G401 (cell line): ENCODE data around the gene HTRA1. TPM values are rescaled to one million over a fixed set of nuclear protein-coding genes. Genes with fewer than 3 reads are reported as not detected.

ENCODE experiments used
- DNase-seq: peaks from one replicate; pipeline ENCODE4 v3.0.0-alpha.2; 2015; ENCODE audit warnings: low spot score
- in situ Hi-C: cut with HindIII; loops from 2 replicates; pipeline ENCODE4 v1.10.0; 2016; ENCODE audit warnings: low sequenced_read_pairs, mixed read lengths
- total RNA-seq: library from RNA; depleted of rRNA; stranded (reverse); fragments of >200 nt; shearing (Covaris generic); gene quantifications from 2 replicates; pipeline ENCODE4 v1.2.3, GENCODE V29; 2014

The HTRA1 gene
- total RNA-seq, 1 experiment from 2014 or later, result 4.5 TPM

DNA sequence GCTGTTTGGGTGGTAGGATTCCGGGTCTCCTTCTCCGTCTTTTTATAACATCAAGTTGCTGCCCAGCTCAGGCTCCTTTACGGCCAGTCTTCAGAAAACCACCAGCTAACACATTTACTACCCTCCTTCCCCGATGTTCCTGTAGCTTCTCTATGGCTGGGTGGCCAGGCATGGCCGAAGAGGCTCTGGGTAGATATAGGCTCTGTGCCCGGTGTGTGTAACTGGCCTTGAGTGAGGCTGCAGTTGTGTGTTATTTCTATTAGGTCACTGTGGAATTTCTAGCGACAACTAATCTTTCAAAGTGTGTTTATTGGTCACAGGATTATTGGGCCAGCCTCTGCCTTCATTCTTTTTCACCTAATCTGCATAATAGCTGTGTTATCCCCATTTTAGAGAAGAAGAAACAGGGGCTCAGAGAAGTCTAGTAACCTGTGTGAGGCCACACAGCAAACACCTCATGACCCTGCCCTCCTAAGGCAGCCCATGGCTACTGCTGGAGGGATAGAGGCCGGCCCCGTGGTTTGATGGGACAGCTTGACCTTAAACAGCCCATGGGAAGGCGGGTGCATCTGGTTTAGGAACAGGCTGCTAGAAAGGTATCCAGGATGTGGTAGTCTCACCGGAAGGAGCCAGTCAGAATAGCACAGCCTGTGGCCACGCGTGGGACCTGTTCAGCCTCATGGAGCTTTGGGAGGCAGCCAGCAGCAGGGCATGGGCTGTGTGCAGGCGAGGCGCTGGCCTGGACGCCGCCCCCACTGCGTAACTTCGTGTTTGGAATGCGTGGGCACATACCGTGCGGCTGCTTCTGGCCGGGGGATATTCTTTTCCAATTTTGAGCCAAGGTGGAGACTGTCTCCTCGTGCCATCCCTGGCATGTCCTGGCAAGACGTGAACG, 29.7 kb downstream of the HTRA1 start:
- no peak for DNase-seq
- in situ Hi-C loops, result no loop called here

DNA sequence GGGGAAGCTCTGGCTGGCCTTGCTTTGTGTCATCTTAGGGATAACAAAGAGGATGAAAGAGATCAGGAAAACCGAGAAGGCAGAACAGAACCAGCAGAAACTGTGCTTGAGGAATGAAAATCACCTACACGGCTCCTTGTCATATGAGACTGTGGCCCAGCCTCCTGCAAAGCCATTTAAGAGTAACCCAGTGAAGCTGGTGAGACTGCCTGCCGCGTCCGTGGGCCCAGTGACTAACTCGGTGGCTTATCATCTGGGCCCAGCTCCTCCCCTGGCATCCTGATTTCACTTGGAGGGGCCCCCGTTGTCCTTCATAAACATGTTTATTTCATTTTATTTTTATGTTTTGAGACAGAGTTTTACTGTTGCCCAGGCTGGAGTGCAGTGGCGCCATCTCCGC, 30.7 kb downstream of the HTRA1 start:
- no peak for DNase-seq
- in situ Hi-C loops, result no loop called here

DNA sequence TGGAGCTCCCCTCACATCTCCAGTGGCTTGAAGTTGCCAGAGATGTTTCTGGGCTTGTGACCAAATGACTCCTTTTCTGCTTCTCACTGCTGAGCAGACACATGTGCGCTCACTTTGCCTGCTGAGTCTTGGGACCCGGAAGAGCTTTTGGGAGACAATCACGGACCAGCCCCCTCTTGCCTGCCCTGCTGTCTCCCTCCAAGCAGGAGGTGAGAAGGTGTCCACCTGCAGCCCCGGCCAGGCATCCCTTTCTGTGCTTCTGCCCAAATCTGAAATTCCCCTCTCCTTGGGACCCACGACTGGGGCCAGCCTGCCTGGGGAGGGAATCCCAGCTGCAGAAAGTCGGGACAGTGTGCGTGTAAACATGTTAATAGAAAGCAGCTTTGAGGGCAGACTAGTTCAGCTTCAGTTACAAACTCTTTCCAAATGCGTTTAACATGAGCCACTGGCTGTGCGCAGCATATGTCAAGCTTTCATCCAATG, 31.7 kb downstream of the HTRA1 start:
- in situ Hi-C loops, result no loop called here
- DNase-seq, result no peak

DNA sequence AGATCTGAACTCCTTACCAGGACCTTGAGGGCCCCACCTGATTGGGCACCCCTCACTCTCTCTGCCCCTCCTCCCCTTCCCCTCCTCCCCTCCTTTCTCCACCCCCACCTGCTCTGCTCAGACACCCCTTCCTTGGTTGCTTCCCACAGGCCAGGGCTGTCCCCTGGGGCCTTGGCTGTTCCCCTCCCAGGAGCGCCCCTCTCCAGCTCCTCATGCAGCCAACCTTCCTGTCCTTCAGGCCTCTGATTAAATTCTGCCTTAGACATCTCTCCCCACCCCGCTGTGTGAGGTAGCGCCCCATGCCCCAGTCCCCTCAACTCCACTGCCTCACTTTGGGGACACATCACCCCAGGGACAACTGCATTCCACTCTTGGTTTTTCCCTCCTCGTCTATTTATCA, 32.4 kb downstream of the HTRA1 start:
- in situ Hi-C loops, result no loop called here
- no peak for DNase-seq

DNA sequence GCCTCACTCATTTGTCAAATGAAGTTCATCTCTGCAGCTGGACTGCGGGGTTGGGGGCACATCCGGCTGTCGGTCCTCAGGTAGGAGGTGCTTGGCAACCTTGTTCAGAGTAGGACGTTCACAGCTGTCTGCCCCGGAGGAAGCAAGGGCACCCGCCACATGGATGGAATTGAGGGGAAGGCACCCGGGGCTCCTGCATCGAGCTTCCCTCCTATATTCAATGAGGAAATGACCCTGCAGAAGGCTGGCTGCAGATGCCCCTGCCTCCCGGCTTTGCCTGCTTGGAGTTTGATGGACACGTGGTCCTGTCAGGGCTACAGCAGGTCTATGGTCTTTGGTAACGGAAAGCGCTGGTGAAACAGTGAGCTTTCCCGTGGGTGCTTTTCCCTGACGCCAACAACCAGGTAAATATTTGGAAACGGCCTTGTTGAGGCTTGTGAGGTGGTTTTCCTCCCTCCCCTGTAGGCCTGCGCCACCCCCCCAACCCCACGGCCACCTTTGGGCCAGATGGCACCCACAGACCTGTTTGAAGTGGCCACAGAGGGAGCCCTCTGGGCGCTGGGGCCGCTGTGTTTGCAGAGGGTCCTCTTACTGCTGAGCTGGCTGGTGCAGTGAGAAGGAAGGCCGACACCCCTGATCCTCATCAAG, 32.9 kb downstream of the HTRA1 start:
- DNase-seq, result no peak
- in situ Hi-C loops, result no loop called here

DNA sequence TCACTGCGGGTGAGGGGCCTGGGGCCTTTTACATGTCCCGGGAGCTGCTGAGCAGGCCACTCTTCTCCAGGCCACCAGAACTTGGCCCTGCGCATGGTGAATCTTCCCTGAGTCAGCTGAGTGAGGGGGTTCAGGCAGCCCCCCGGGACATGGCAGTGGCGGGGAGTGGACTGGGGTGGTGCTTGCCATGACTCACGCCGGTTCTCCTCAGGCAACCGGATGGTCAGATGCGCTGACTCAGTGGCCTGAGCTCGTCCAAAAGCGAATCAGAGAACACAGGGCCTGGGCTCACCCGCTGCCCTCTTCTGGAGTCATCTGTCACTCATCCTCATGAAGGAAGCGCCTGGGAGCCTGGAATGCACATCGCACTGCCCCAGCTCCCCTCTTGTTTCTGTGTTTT, 33.5 kb downstream of the HTRA1 start:
- in situ Hi-C loops, result no loop called here
- DNase-seq, result no peak

DNA sequence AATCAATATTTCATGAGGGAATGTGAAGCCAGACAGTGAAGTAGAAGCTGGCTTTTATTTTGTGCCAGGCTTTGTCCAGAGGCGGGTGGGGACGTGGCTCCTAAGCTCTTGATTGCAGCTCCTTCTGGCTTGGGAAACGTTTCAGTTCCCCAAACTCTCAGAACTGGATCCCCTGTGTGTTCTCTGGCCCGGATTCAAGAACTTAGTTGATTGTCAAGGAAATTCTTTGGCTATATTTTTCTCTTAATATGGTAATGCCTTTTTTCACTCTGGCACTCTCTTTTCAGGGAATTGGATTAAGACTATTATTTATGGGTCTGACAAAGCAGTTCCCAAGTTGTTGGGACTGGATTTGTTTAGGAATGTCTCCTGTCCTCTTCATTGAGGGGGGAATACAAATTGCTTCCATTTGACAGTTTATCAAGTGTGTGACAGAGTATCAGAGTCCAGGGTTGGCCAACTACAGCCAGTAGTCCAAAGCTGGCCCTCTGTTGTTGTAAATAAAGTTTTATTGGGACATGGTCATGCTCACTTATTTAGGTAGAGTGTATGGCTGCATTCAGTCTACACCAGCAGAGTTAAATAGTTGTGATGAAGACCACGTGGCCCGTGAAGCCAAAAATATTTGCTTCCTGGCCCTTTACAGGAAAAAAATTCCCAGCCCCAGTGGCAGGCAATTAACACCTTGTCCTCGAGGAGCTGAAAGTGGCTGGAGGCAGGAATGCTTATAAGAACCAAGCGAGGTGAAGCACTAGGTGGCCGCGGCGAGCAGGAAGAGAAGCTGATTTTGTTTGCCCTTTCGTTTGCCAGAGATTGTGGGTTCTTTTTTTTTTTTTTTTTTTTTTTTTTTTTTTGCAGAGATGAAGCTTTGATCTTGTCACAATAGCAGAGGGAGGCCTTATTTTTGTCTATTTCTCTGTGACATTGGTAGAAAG, 34.3 kb downstream of the HTRA1 start:
- in situ Hi-C loops, result no loop called here
- DNase-seq, result no peak

DNA sequence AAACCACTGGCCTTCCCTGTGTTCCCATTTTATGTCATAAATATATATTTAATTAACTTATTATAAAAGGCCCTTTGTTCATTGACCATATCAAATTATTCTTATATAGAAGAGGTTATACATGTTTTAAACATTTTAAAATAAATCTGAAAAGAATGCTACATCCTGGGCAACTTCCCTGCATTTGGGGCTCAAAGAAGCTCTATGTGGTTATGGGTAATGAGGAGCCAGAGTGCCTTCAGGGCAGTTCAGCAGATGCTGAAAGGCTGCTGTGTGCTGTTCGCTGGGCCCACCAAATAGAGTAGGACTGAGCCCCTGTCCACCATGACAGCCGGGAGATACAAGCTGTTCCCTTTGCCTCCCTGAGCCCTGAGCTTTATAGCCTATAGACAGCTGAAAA, 35.9 kb downstream of the HTRA1 start:
- DNase-seq, result no peak
- in situ Hi-C loops, result no loop called here

DNA sequence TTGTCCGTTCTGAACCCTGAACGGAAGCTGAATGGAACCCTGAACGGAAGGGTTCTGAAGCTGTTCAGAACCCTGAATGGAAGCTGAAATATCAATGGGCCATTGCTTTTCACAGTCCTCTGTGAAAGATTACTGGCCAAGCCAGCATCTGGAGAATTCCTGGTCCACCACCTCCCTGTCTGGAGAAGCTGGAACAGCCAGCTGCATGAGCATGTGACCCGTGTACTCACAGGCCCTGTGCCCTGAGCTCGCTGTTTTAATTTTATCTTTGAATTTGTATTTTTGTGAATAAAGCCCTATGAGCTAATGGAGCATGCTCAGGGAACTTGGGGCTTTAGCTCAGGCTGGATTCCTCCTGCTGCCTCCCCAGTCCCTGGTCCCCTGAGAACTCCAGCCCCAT, 37.2 kb downstream of the HTRA1 start:
- in situ Hi-C loops, result no loop called here
- DNase-seq, result no peak

DNA sequence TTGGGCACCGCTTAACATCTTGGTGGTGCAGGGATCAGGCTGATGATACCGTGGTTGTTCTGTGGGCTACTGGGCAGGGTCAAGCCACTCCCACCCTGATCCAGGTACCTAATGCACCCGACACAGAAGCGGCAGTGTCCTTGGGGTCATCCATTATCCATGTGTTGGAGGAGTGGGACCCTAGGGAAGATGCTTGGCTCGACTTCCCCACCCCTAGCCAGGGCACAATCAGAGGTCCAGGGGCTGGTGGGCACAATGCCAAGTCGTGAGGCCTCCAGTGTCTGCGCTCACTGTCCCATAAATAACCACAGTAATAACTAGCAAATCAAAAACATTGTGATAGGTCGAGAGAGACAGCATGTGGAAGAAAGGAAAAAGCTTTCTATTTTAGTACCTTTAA, 37.7 kb downstream of the HTRA1 start:
- in situ Hi-C loops, result no loop called here
- no peak for DNase-seq

DNA sequence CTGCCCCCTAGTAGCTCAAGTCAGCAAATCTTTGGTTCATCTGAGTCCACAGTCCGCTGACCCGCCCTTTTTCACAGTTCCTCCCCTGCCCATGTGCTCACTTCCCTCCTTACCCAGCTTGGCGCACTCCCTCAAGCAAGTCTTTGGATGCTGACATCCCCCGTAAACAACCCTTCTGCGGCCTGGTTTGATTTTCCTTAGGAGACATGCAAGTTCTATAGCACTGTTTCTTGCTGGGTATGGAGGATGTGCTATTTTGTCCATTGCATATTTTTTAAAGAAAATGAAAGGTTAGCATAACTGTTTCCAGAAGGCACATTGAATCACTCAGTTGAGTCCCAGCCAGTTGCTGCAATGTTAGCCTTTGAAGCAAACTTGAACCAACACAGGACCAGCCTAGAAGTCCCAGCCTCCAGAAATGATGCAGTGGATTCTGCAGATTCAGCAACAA, 38.2 kb downstream of the HTRA1 start:
- in situ Hi-C loops, result no loop called here
- DNase-seq, result no peak

DNA sequence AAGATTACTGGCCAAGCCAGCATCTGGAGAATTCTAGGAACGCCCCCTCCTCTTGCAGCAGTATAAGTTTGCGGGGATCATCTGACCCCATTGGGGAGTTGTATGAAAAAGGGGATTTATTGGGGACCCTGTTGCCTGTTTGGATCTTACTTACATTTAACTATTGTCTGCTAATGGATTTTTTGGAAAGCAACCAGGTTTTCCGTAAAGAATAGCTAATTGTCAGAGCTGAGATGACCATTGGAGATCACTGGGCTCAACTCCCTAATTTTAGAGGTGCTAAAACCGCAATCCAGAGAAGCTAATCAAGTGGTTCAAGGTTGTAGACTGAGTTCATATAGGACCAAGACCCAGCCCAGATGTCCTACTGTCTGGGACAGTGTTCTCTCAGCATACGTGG, 38.8 kb downstream of the HTRA1 start:
- in situ Hi-C loops, result no loop called here
- DNase-seq, result no peak

DNA sequence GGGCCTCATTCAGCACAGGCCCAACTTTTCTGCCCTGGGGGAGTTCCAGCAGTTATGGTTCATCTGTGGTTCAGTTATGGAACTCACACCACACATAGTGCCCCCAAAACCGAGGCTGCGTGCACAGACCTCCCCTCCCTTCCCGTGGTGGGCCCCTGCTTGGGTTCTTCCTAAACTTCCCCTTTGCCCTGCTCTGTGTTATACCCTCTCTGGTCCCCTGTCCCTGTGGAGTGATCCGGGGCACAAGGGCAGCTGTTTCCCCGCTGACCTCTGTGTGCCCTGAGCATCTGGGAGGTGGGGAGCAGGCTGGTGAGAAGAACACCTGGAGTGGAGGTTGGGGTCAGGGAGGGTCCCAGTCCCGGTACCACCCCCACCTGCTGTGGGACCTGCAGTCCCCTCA, 39.4 kb downstream of the HTRA1 start:
- no peak for DNase-seq
- in situ Hi-C loops, result no loop called here

DNA sequence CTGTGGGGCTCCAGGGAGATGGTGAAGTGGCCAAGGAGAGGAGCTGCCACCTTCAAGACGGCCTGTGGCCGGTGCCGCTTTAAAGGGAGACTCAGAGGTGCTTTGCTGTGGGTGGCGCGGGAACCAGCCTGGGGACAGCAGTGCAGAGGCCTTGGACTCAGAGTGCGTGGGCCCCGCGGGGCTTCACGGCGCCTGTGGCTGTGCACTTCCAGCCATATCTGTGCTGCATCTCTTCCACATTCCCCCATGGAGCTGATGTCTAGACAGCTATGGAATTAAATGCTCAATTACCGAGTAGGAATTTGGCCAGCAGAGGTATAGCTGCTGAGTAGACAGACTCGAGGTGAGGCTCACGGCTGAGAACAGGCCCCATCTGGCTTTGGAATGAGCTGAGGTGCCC, 41.7 kb downstream of the HTRA1 start:
- DNase-seq, result no peak
- in situ Hi-C loops, result no loop called here

DNA sequence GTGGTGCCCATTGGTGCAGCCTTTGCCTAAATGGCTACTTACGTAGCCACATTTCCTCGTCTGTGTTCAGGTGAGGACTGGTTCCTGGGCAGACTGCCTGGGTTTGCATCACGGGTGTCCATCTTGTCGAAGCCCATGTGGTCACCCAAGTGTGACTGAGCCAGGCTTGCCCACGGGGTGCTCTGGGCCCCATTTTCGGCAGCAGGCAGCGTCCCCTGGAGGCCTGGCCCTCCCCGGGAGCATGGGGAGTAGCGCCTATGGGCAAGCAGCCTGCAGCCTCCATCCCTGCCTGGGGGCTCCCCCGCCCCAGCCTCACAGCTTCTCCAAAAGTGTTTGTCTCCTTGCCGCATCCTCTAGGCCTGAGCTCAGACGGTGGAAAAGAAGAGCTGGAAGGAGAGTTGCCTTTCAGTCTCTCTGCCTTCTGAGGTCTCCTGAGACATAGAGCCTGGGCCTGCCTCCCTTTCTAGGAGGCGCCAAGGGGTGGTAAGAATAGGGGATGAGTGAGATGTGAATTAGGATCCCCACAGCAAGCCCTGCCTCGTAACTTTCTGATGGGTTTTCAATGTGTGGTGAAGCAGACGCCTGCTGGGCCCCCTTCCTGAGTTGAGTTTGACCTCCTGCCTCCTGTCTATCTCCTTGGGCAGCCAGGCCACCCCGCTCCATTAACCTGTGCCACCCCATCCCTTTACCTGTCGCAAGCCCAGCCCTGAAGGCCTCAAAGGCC, 42.7 kb downstream of the HTRA1 start:
- in situ Hi-C loops, result no loop called here
- DNase-seq, result no peak

DNA sequence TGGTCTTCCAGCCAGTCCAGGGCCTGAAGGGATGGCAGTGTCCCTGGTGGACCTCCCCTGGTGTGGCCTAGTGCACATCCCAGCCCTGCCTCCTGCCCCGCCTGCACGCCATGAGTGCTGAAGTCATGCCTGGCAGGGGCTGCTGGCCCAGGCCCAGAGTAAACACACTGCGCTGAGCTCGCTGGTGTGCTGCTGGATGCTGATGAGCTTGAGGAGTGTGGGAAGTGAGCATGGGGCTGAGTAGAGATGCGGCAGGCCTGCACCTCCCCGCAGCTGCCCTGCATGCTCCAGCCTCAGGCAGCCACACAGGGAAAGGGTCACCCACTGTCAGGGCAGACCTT, 43.2 kb downstream of the HTRA1 start:
- DNase-seq, result peak; percentile 34
- in situ Hi-C loops, result no loop called here

DNA sequence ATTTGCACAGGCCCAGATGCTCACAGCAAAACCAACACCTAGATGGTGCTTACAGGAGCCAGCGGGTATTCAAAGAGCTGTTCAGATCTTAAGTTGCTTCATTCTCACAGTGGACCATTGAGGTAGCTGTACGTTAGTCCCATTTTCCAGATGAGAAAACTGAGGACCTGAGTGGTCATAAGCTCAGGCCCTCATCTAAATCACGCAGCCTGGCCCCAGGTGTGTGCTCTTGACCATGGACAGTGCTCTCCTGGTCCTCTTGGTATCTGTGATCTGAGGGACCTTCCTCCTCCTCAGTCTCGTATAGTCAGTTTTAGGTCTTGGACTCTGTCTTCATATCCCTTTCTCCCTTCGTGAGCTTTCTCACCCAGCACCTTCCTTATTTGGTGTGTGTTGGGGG, 43.7 kb downstream of the HTRA1 start:
- in situ Hi-C loops, result no loop called here
- no peak for DNase-seq

DNA sequence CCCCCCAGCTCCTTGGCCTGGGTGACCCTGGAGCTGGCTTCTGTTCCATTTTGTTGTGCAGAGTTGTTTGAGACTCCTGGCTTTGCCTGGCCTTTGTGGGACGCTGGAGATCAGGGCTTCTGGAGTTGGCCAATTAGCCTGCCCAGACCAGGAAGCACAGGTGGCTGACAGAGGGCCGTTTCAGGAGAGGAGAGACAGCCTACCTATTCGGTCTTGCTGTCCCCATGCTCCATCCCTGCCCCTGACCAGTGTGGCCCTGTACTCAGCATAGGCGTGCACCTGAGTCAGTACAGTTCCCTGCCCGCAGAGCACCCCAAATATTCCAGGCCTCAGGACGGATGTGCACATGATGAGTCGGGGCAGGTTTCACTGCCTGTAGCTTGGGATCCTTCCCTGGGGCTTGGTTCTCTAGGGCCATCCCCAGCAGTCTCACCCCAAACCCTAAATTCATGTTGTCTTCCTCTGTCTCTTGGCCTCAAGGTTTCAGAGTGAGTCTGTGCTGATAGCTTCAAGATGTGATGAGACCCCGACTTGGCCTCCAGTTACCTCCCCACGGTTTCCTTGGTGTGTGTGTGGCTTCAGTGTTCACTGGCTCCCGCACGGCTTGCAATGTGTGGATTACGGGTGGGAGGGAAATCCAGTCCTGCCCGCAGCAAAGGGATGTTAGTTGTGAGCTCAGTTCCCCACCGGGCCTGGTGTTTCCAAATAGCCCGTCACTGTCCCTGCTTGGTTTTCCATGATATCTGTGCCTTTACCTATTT, 44.7 kb downstream of the HTRA1 start:
- no peak for DNase-seq
- in situ Hi-C loops, result no loop called here
